ENCODE measurements around the gene TSPAN1.

TSPAN1 gene, protein sequence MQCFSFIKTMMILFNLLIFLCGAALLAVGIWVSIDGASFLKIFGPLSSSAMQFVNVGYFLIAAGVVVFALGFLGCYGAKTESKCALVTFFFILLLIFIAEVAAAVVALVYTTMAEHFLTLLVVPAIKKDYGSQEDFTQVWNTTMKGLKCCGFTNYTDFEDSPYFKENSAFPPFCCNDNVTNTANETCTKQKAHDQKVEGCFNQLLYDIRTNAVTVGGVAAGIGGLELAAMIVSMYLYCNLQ

DNA sequence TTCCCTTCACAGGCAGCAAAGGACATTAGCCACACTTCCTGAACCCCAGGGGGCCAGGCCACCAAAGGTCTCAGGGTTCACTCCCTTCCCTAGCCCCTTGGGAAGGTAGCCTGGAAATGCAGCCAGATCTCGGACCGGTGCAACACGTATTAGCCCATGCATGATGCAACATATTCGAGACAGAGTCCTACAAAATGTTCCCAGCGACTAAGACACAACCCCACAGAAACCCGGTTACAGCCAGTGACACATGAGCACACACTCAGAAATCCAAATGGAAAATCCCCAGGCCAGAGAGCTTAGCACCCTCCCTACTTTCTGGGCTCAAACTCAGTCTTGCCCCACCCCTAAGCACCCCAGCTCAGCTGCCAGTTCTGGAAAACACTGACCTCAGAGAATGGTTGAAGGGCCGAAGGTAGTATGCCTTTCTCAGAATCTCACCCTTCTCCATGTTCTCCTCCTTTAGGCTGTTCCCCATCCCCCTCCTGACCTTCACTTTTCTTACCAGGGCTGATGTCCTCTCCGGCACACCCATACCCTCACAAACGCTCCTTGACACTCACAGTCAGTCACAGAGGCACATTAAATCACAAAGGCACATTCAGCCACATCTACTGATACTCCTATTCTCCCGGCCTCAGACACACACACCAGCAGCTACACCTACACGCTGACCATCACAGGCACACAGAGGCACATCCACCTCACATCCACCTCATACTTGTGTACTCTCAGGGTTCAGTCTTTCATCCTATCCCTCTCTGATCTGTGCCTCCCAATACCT lies at the start of gene TSPAN1:
Gene TSPAN1 (plus strand): TSS at position 640 of the 784 bp plus-strand sequence. CDS start 6,021 bp downstream, outside the sequence.
- no peak for DNase-seq

- DNase-seq, result no peak
Observed at GRCh38 chr1:46128344-46128743, 46.5 kb upstream of the TSPAN1 start.

GRCh38 chr1:46130121-46130520 lies 44.8 kb upstream of the TSPAN1 start:
- DNase-seq, result no peak

DNA sequence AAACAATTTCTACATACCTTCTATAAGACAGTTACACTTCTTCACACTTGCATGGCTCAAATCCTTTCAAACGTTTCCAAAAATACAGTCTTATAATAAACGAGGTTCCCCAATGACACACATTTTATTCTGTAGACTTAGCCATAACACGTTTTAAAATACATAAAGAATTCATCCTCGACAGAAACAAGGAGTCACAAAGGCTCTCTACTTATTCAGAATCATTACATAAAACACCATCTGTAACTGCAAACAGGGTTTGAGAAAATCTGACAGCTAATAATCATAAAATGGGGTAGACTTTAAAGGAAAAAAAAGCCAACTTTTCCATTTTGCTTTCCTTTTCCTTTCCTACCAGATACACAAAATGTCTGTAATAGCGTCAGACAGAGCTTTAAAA lies 44.3 kb upstream of the TSPAN1 start:
- no peak for DNase-seq

GRCh38 chr1:46131093-46131492 lies 43.8 kb upstream of the TSPAN1 start:
- no peak for DNase-seq

GRCh38 chr1:46131712-46132528 lies 43.0 kb upstream of the TSPAN1 start:
- DNase-seq, result no peak

DNA sequence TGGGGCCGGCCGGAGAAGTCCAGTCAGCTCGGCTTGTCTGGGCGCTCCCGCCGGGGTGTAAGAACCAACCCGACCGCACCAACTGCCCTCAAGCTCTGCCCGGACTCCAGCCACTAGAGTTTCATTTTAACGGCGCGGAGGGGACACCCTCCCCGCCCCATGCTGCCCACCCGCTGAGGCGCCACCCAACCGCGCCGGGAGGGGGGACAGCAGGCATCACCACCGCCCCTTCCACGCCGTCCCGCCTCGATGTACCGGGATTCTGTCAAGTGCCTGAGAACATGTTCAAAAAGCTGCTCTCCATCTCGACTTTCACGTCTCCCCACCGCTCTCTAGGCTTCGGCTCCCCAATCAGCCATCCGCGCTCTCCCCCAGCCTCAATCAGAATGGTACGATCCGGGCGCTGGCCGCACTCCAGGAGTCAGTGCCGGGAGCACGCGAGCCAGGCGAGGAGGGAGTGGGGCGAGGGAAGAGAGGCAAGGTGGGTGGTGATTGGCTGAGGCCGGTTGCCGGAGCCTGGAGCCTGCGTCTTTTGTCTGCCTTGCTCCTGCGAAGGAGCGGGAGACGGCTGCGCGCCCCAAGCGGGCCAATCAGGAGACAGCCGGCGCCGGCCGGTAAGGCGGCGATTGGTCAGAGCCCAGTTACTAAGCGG lies 42.2 kb upstream of the TSPAN1 start, which contains the start of gene PIK3R3:
Gene PIK3R3 (minus strand): TSS at position 101 of the 652 bp plus-strand sequence. CDS start 677 bp downstream, outside the sequence.
- peak; percentile 91 for DNase-seq

GRCh38 chr1:46133181-46133658 lies 41.7 kb upstream of the TSPAN1 start:
- peak; percentile 70 for DNase-seq

DNA sequence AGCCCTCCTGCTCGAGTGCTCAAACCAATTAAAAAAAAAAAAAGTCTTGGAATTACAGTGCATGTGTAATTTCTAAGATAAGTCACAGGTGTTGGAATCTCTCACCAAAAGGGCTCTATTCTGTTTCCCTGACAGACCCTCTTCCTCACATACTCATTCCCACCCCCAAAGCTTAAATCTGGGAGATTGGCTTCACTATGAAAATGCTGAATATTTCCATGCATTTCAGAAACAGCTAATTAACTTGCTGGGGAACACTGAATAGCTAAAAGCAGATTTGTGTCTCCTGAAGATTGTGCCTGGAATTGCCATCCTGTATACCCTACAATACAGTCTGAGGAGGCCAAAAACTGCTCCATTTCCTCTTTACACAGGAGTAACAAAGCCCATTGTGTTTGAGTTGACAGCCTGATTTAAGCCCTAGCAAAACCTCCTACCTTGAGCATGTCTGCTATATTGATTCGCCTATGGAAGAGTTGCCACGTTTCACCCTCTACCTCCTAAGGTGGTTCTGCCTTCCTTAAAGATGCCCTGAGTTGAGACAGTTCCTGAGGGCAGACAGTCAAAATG lies 41.0 kb upstream of the TSPAN1 start:
- DNase-seq, result no peak

DNA sequence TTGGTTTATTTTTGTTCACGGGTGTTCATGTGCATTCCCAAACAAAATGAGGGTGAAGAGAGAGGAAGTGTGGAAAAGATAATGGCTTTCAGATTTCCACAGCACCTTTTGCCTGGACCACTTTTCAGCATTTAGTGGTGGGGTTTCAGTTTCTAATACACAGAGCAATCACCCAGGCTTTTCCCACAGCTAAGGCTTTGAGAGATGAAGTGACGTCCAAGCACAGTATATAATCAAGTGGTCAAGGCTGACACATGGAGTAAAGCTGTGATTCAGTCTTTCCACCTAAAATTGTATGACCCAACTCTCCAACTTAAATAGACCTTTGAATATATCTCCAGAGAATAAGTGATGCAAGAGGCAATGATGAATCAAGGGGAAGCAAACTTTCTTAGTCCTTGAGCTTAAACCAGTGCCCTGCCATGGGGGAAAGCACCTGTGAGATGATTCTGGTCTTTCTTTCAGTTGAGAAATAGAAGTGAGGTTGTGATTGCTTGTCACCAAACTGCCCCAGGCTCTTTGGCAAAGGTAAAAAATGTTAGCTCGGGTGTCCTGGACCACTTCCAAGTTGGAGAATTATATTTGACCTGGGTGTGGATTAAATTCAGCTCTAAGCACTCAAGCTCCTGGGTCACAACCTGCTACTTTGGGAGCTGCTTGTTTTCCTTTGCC lies 40.1 kb upstream of the TSPAN1 start:
- peak; percentile 48 for DNase-seq

DNA sequence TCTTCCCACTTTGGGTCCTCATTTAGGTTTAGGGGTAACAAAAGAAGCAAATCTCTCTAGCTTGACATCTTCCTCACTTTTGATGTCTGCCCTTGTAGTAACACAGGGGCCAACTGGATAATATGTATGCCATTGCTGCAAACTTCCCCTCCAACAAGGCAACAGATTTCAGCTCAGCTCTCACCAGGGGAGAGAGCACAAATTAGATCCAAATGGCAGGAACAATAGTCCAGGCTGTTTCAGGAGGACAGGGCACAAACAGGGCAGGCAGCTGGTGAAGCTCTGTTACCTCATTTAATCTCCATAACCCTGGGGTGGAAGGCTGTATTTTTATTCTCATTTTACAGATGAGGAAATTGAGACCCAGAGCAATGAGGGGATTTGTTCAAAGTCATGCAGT lies 38.2 kb upstream of the TSPAN1 start:
- no peak for DNase-seq

DNA sequence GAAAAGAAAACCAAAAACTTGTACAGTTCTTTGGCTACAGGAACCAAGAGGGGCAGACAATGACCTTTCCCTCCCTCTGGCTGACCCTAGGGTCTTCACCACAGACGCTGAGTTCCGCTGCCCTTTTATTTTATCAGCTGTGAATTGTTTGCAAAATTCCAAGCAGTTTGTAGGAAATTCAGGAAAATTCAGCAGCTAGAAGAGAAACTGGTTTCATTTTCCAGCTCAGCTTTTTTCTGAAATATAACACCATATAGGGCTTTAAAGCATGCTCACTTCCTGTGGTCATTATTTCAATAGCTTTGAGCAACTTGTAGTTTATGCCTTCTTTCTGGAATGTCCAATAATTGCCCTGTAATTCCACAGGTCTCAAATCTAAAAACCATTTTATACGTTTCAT lies 37.0 kb upstream of the TSPAN1 start:
- no peak for DNase-seq

GRCh38 chr1:46148318-46148717 lies 26.6 kb upstream of the TSPAN1 start:
- no peak for DNase-seq

DNA sequence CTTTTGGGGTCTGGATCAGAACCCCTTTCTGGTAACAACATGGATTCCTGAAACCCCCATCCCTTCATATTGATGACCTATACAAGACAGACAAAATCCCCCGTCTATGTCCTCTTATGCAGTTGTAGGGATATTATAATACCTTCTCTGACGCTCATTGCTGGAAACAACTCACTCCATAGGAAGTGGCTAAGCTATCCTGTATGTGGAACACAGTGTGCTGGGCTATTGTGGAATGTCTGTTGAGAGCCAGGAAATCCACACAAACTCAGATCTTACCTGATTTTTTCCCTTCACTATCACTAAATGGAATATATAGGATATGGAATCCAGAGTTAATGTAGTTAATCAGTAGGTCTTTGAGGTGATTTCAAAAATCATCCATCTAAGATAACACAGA lies 24.8 kb upstream of the TSPAN1 start:
- no peak for DNase-seq

GRCh38 chr1:46152016-46152415 lies 22.9 kb upstream of the TSPAN1 start:
- DNase-seq, result no peak

DNA sequence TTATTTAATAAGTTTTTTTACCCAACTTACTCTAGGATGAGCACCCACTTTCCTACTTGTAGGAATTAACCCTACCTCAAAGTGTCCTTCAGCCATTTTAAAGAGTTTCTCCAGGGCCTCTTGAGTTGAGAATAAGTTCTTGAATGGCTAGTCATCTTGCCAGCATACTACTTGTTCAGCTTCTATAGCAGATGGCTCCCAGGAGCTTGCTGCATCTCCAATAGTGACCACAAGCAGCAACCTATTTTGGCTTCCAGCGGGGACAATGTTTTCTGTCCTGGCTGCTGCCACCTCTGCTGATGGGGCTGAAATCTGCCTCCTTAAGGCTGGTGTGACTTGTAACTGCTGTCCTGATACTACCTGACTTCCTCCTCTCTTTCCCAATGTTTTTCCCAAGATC lies 21.7 kb upstream of the TSPAN1 start:
- DNase-seq, result no peak

GRCh38 chr1:46153732-46154131 lies 21.2 kb upstream of the TSPAN1 start:
- no peak for DNase-seq

DNA sequence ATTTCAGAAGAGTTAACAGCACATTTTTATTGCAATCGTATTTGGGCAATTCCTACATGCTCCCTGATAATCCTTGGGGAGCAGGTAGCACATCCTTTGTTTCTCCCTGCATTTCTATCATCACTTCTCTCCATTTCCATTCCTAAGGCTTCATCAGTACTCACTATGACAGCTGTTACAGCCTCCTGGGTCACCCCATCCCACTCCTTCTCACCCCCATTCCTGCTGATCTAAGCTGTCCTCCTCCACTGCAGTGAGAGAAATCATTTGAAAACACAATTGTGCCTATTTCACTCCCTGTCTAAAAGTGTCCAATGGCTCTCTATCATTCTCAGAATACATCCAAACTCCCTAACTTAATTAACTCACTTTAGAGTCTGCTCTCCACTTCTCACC lies 17.0 kb upstream of the TSPAN1 start:
- no peak for DNase-seq

- no peak for DNase-seq
Observed at GRCh38 chr1:46158312-46159281, 16.3 kb upstream of the TSPAN1 start.

GRCh38 chr1:46159516-46159915 lies 15.4 kb upstream of the TSPAN1 start:
- no peak for DNase-seq

DNA sequence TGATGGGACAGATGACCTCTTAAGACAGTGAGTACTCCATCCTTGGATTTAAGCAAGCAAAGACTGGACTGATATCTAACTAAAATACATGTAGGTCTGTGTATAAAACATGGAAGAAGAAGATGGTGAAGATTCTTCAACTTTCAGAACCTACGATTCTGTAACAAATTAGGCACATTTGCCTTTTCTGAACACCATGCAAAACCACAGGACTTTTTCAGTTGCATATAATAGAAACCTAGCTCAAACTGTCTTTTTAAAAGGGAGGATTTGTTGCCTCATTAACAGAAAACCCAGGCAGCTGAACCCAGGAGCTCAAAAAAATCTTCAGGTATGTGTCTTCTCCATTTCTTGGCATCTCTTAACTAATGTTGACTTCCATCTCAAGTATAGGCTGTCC lies 14.7 kb upstream of the TSPAN1 start:
- no peak for DNase-seq
